Suprapubic skin (tissue), 3 donors: ENCODE measurements around the gene BTD.

Experiments used
- EP300 ChIP-seq: sonication (generic); formaldehyde crosslinking; IDR thresholded peaks from one replicate; pipeline ENCODE4 v1.6.1; 2017; ENCODE audit warnings: antibody characterized with exemption
- POLR2A ChIP-seq, 2 donors: fragments of 450-650 bp; IDR thresholded peaks; one replicate each; pipeline ENCODE4 v1.6.1; 2017; ENCODE audit warnings: antibody characterized with exemption in 2 of 2, mild to moderate bottlenecking in 2 of 2, moderate library complexity in 2 of 2
- TF ChIP-seq, protein P1 (sequence below), 2 donors: fragments of 200-600 bp in 1 of 2; fragments of 450-650 bp in 1 of 2; sonication (generic) in 1 of 2; IDR thresholded peaks; one replicate each; pipeline ENCODE4 v1.5.1; 2016 to 2019; ENCODE audit warnings: antibody characterized with exemption in 2 of 2, mild to moderate bottlenecking in 1 of 2, moderate library complexity in 1 of 2

- TF ChIP-seq, protein P1, sequence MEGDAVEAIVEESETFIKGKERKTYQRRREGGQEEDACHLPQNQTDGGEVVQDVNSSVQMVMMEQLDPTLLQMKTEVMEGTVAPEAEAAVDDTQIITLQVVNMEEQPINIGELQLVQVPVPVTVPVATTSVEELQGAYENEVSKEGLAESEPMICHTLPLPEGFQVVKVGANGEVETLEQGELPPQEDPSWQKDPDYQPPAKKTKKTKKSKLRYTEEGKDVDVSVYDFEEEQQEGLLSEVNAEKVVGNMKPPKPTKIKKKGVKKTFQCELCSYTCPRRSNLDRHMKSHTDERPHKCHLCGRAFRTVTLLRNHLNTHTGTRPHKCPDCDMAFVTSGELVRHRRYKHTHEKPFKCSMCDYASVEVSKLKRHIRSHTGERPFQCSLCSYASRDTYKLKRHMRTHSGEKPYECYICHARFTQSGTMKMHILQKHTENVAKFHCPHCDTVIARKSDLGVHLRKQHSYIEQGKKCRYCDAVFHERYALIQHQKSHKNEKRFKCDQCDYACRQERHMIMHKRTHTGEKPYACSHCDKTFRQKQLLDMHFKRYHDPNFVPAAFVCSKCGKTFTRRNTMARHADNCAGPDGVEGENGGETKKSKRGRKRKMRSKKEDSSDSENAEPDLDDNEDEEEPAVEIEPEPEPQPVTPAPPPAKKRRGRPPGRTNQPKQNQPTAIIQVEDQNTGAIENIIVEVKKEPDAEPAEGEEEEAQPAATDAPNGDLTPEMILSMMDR (IDR thresholded peaks at IDR 0.05): no peak
- TF ChIP-seq POLR2A (IDR thresholded peaks at IDR 0.05): no peak
- no peak for TF ChIP-seq EP300
Measured at GRCh38 chr3:15551902-15552301, 49.6 kb upstream of the BTD start.
